ENCODE data around the gene ZMYND11. TPM values are rescaled to one million over a fixed set of nuclear protein-coding genes. Genes with fewer than 3 reads are reported as not detected.

ZMYND11 gene
- total and polyA plus RNA-seq, 9 of the 15 experiments (the other 6 are each of a cell fraction or from before 2014, with no cell fraction given) = 2.7 to 13.8 (median 8.8) TPM

- no peak for FAIRE-seq
- no peak for TF ChIP-seq ZNF232 (CRISPR knock-in tag; IDR thresholded peaks at IDR 0.05)
- no peak for TF ChIP-seq ZNF77 (CRISPR knock-in tag; IDR thresholded peaks at IDR 0.05)
- TF ChIP-seq WHSC1 (IDR thresholded peaks at IDR 0.05; ENCODE audit: low read length) = no peak
- no peak for TF ChIP-seq ZKSCAN3 (CRISPR knock-in tag; IDR thresholded peaks at IDR 0.05)
Observed at GRCh38 chr10:92153-92552, 43.1 kb upstream of the ZMYND11 start.

GRCh38 chr10:92846-93245, 42.4 kb upstream of the ZMYND11 start:
- in situ Hi-C loops (cut with MboI) (no loop called here), intact Hi-C loops (cut with micrococcal nuclease) (no loop called here)
- Histone ChIP-seq H3K27me3 (ENCODE audit: control insufficient read depth in 2 of 2, insufficient read depth in 2 of 2, low read length in 2 of 2) (no peaks in the 10 kb centered on the region), H2AFZ (ENCODE audit: low read depth, low read length) (no peak overlapping the region), H3K79me2 (ENCODE audit: control insufficient read depth, insufficient read depth, low read length) (no peaks in the 10 kb centered on the region), H3K9ac (ENCODE audit: insufficient read depth in 1 of 2, low read depth in 2 of 2, low read length in 2 of 2) (no peak overlapping the region), H3K4me2 (ENCODE audit: insufficient read depth, low read length) (no peak overlapping the region), H3K4me3 (no peak overlapping the region), H3K4me1 (replicated peaks in 1 of 2; ENCODE audit: control insufficient read depth in 2 of 2, insufficient read depth in 2 of 2, low read length in 2 of 2) (0 out of 5 replicates have a peak, but pooled peaks cover 0 to under 1% of the 10 kb centered on the region in 2 experiments), H3K9me3 (replicated peaks; ENCODE audit: control insufficient read depth, insufficient read depth, low read depth, low read length) (no peaks in the 10 kb centered on the region), H4K20me1 (replicated peaks; ENCODE audit: control insufficient read depth, insufficient read depth, low read length) (no peaks in the 10 kb centered on the region), H3K27ac (ENCODE audit: extremely low read depth, low read depth, low read length) (no peak overlapping the region), H3K9me1 (ENCODE audit: control insufficient read depth, insufficient read depth, low read length) (no peaks in the 10 kb centered on the region), H3K36me3 (ENCODE audit: control insufficient read depth, insufficient read depth, low read length) (no peaks in the 10 kb centered on the region)
- no peak for ATAC-seq
- WGBS (ENCODE audit: insufficient coverage, low coverage, missing lambda C conversion rate) = 0% methylated on average over 2 of the region's 2 CpGs
- no peak for DNase-seq (ENCODE audit: extremely low read depth in 1 of 4, low spot score in 3 of 4)
- no peak for FAIRE-seq
- ChIA-PET POLR2A (no interaction called here), CTCF (ENCODE audit: low intra/inter-chr PET ratio) (no interaction called here)
- TF ChIP-seq, protein P1, sequence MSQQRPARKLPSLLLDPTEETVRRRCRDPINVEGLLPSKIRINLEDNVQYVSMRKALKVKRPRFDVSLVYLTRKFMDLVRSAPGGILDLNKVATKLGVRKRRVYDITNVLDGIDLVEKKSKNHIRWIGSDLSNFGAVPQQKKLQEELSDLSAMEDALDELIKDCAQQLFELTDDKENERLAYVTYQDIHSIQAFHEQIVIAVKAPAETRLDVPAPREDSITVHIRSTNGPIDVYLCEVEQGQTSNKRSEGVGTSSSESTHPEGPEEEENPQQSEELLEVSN (IDR thresholded peaks at IDR 0.05; ENCODE audit: borderline replicate concordance in 1 of 2, extremely low read depth in 1 of 2, insufficient read depth in 1 of 2, insufficient read length in 1 of 2, low read depth in 1 of 2, low read length in 1 of 2, poor library complexity in 1 of 2, severe bottlenecking in 1 of 2) = no peak
- TF ChIP-seq CBFA2T2 (conservative IDR thresholded peaks at IDR 0.05) = no peak
- no peak for TF ChIP-seq TCF7 (IDR thresholded peaks at IDR 0.05; ENCODE audit: borderline replicate concordance)
- TF ChIP-seq ZKSCAN1 (IDR thresholded peaks at IDR 0.05; ENCODE audit: low read depth, low read length) = no peak
- TF ChIP-seq, protein P2, sequence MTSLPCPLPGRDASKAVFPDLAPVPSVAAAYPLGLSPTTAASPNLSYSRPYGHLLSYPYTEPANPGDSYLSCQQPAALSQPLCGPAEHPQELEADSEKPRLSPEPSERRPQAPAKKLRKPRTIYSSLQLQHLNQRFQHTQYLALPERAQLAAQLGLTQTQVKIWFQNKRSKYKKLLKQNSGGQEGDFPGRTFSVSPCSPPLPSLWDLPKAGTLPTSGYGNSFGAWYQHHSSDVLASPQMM (CRISPR knock-in tag; IDR thresholded peaks at IDR 0.05) = no peak
- BruUV-seq (replicated peaks) = no TSS peak

More at GRCh38 chr10:92153-92552, 43.1 kb upstream of the ZMYND11 start:
- Histone ChIP-seq H4K20me1 (replicated peaks; ENCODE audit: control insufficient read depth, insufficient read depth, low read length) (no peaks in the 10 kb centered on the region), H3K36me3 (ENCODE audit: control insufficient read depth, insufficient read depth, low read length) (no peaks in the 10 kb centered on the region), H2AFZ (ENCODE audit: low read depth, low read length) (no peak overlapping the region), H3K4me2 (ENCODE audit: insufficient read depth, low read length) (no peak overlapping the region), H3K27me3 (ENCODE audit: control insufficient read depth in 2 of 2, insufficient read depth in 2 of 2, low read length in 2 of 2) (no peaks in the 10 kb centered on the region), H3K79me2 (ENCODE audit: control insufficient read depth, insufficient read depth, low read length) (no peaks in the 10 kb centered on the region), H3K9me3 (replicated peaks; ENCODE audit: control insufficient read depth, insufficient read depth, low read depth, low read length) (no peaks in the 10 kb centered on the region), H3K4me1 (replicated peaks in 1 of 2; ENCODE audit: control insufficient read depth in 2 of 2, insufficient read depth in 2 of 2, low read length in 2 of 2) (peaks cover 3 to 7% of the 10 kb centered on the region in 2 experiments; a peak in 3 of 5 replicates), H3K9me1 (ENCODE audit: control insufficient read depth, insufficient read depth, low read length) (no peaks in the 10 kb centered on the region), H3K9ac (ENCODE audit: insufficient read depth in 1 of 2, low read depth in 2 of 2, low read length in 2 of 2) (no peak overlapping the region; a peak in 1 of 4 replicates), H3K27ac (ENCODE audit: extremely low read depth, low read depth, low read length) (no peak overlapping the region), H3K4me3 (no peak overlapping the region)
- WGBS (ENCODE audit: insufficient coverage, low coverage, missing lambda C conversion rate) = 0% methylated on average over 2 of the region's 4 CpGs
- ATAC-seq = no peak
- no TSS peak for BruUV-seq (replicated peaks)
- POLR2A ChIA-PET = no interaction called here
- in situ Hi-C loops (cut with MboI) = no loop called here
- no peak for DNase-seq (ENCODE audit: extremely low read depth in 1 of 4, low spot score in 3 of 4)
- intact Hi-C loops (cut with micrococcal nuclease) = no loop called here
- CTCF ChIA-PET (ENCODE audit: low intra/inter-chr PET ratio) = no interaction called here

Data from K562 (cell line).